GM10847 (cell line): ENCODE data around the gene DCLRE1C.

ENCODE experiments used
- POLR2A ChIP-seq: IDR thresholded peaks from 2 replicates; pipeline ENCODE4 v1.6.1; 2011; ENCODE audit not compliant: insufficient read length; ENCODE audit errors: extremely low read depth

Gene DCLRE1C

DNA sequence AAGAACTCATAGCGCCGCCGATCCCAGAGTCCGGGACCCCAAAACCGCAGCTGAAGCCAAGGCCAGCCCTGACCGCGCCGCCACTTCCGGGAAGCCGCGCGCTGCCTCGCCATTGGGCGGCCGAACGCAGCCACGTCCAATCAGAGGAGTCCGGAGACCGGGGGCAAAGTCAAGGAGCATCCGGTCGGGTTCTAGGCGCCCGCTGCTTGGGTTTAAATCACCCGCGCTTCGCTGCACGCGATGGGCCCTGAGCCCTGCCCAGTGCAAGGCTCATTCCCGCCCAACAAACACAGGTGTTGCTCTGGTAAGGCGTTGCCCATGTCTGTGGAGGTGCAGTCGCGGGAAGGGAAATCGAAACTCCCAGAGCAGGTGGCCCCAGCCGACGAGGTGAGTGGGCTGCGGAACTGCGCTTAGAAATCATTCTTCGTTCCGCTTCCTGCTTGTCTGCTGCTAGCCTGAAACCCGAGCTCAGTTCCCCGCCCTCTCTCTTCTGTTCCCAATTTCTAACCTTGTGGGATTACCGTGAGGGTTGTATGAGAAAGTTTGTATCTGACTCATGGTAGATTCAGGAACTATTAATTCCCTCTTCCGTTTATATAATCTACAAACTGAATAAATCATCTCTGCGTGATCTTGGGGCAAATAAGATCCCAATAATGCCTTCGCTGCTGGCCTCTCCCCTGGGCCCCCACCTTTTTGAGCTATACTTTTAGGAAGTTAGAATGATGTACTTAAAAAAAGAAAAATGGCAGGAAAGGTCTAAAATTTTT lies at the start of gene DCLRE1C:
TSS of gene DCLRE1C (minus strand) at position 96 of the 770 bp plus-strand sequence. CDS start at position 10, 86 bp downstream.
- peak; percentile 43 for TF ChIP-seq POLR2A

DNA sequence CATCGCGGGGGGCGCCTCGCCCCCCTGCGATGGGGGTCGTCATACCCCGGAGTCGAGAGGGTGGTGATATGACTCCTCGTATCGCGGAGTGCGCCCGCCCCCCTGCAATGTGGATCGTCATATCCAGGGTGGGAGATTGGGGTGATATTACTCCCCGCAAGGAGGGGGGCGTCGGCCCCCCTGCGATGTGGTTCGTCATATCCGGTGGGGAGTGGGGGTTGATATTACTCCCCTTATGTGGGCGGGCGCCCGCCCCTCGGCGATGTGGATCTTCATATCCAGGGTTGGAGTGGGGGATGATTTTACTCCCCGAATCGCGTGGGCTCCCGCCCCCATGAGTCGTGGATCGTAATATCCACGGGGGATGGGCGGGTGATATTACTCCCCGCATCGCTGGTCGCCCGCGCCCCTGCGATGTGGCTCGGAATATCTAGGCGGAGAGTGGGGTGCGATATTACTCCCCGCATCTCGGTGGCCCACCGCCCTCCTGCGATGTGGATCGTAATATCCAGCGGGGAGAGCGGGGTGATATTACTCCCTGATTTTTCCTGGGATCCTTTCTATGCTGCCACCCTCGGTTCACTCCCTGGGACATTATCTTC lies 42.2 kb upstream of the DCLRE1C start:
- no peak for TF ChIP-seq POLR2A

DNA sequence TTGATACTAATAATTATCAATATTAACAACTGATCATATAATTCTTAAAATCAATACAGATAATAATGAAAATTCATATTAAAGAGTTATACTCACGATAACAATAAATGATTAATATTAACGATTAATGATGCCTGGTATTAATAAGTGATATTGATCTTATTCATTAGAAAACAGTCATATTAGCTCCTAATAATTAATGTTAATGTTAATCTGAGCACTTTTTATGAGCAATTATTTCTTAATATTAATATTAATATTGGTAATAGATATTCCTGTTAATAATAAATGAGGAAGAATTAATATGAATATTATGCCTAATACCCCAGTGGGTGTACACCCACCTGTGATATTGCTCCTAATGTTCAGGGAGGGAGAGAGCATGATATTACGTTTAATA lies 28.8 kb upstream of the DCLRE1C start:
- TF ChIP-seq POLR2A = no peak

DNA sequence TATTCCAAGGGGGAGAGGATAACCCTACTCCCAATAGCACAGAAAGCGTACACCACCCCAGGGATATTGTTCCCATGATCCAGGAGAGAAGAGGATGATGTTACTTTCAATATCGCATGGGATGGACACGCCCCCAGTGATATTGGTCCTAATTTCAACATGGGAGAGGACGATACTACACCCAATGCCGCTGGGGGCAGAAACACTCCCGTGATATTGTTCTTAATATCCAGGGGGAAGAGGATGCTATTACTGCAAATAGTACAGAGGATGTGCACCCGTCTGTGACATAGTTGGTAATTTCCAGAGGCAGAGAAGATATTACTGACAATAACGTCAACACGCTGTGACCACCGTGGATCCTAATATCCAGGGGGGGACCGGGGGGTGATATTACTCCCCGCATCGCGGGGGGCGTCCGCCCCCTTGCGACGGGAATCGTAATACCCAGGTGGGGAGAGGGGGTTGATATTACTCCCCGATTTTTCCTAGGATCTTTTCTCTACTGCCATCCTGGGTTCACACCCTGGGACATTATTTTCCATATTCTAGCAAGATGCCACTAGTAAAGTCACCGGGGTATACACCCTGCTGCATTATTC lies 21.9 kb upstream of the DCLRE1C start:
- TF ChIP-seq POLR2A = no peak

DNA sequence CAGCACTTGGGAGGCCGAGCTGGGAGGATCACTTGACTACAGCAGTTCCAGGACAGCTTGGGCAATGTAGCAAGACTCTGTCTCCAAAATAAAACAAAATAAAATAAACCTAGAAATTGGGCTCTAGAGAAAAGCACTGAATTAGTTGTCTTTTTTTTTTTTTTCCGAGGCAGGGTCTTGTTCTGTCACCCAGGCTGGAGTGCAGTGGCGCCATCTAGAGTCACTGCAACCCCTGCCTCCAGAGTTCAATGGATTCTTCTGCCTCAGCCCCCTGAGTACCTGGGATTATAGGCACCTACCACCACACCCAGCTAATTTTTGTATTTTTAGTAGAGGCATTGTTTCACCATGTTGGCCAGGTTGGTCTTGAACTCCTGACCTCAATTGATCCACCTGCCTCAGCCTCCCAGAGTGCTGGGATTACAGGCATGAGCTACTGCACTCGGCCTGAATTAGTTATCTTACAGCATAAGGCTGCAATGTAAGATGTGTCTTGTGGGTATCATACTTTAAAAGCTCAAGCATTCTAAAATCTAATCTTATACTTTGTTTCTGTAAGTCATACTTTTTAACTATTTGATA lies 18.1 kb upstream of the DCLRE1C start:
- TF ChIP-seq POLR2A = no peak

DNA sequence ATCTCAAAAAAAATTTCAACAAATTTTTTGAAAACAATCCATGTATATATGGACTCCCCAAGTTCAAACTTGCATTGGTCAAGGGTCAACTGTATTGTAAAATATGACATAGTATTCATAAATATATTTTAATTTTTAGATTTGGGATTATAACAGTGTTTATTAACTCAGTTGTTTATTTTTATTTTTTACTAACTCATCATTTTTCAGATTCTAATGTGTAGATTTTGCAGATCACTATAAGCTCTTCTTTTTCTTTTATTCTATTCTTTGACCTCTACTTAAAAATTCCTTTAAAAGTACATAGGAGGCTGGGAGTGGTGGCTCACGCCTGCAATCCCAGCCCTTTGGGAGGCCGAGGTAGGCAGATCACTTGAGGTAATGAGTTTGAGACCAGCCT lies 14.0 kb upstream of the DCLRE1C start:
- no peak for TF ChIP-seq POLR2A

DNA sequence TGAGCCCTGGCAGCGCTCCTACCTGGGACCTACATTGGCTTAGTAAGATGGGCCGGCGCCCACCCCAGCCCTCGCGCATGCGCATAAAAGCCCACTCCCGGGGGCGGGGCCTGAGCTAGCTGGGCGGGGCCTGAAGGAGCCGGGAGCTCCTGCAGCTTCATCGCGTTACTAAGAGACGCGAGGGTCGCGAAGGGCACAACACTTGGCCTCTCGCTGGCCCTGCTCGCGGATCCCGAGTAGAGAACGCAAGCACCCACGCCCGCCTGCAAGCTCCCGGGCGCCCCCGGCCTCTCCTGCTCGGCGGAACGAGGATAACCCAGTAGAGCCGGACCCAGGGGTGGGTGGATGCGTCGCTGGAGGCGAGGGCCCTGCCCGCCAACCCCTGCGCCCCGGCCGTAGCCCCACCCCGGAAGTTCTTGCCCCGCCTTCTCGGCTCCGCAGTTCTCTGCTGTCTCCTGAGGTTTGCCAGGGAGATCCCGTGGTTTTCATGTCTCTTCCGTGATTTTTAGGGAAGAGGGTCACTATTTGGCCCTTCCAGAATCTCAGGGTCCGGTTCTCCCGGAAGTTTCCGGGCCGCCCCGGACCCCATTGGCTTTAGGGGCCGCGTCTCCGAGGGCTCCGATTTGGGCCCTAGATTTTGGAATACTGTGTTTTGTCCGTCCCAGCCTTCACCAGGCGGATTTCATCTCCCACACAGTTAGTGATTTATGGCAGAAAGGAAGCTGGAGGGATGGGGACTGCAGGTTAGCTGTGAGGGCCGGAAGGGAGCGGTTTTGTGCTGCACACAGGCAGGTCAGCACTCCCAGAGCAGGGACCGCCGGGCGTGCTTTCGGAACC lies 5.5 kb upstream of the DCLRE1C start, which contains the start of gene MEIG1:
TSS of gene MEIG1 (plus strand) at position 168 of the 837 bp plus-strand sequence. CDS start 7,081 bp downstream, outside the sequence.
- peak; percentile 49 for TF ChIP-seq POLR2A

DNA sequence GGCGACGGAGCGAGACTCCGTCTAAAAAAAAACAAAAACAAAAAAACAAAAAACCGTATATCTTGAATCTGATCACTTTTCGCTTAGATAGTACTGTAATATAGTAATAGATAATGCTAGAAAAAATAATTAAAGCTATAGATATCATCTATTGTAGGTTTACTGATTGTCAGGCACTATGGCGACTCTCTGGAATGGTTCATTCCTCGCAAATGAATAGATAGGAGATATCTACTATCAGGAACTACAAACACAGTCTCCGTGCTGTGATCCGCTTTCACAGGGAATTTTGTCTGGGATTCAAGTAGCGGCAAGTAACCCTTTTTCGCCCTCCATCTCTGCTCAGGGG lies 5.0 kb upstream of the DCLRE1C start:
- TF ChIP-seq POLR2A = no peak

DNA sequence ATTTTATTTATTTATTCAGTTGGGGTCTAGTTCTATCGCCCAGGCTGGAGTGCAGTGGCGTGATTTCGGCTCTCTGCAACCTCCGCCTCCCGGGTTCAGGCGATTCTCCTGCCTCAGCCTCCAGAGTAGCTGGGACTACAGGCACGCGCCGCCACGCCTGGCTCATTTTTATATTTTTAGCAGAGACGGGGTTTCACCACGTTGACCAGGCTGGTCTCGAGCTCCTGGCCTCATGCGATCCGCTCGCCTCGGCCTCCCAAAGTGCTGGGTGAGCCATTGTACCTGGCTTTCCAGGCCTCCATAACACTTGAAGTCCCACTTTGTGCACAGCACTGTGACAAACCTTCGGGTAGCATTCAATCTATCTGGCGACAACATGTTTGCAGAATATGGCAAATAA lies 1.0 kb upstream of the DCLRE1C start:
- TF ChIP-seq POLR2A = no peak

DNA sequence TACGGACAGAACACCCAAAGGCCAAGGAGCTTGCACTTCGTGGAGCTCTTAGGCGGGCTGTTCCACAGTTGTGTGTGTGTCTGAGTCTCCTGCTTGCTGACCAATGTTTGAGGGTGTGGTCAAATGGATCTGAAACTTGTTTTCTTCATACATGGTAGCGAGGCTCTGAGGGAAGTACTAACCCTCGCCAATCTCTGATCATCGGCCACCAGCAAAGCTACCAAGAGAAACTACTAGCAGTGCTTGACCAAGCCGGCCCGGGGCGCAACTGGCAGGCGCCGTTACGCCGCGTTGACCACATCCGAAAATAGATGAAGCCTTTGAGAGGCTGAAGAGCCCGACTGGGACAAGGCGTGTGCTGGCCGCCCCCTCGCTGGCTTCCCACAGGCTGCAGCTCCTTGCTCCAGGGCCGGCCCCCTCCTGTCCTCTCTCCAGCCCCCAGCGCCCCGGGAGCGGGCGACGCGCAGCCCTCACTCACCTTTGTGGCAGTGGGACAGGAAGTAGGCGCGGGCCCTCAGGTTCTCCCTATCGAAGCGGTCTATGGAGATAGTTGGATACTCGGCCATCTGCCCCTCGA lies 384 bp downstream of the DCLRE1C start:
- peak; percentile 12 for TF ChIP-seq POLR2A

DNA sequence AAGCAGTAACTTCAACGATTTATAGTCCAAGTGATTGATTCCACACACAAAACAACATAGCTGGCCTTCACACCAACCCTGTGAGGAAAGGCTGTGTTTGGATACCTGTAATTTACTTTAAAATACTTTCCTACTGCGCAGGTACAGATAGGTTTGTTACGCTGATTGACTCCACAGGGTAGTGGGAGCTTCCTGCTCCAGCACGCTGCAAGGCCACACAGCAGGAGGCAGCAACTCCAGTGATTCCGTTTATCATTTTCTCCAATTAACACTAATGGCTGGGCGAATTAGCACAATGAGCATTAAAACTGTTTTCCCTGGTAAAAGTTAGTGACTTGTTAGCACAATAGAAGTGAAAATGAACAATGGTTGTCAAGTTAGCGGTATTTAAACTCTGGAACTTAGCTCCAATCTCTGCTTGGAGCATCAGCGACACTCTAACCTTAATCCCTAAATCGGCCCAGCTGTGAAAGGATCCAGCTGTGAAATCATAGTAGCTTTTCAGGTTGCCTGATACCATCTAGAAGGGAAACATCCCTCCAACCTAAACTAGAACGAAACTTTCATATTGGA lies 959 bp downstream of the DCLRE1C start:
- TF ChIP-seq POLR2A = no peak

DNA sequence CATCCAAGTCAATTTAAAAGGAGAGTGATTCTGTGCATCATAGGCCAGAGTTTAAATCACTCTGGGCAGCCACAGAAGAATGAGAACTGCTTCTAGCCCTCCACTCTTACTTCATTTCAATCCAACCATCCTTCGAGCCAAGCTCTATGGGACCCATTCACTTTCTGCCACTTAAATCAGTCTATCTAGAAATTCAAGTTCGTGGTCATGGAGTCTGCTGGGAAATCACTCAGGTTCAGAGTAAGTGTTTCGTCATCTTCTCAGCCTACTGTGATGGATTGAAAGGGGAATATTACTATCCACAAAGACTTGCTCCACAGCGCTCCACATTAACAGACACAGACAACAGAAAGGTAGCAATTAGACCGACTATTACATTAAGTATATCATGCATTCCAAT lies 4.6 kb downstream of the DCLRE1C start:
- no peak for TF ChIP-seq POLR2A

DNA sequence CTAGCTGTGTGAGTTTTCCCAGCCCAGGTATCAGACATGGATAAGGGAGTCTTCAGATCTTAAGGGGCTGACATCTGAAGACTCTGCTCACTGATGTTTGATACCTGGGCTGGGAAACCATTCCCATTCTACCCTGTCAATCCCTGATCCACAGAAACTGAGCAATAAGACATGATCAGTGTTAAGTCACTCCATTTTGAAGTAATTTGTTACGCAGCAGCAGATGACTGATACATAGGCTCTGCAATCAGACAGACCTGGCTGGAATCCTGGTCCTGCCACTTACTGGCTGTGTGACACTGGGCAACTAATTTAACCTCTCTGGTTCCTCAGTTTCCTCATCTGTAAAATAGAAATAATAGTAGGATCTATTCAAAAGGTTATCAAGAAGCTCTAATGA lies 6.6 kb downstream of the DCLRE1C start:
- no peak for TF ChIP-seq POLR2A

DNA sequence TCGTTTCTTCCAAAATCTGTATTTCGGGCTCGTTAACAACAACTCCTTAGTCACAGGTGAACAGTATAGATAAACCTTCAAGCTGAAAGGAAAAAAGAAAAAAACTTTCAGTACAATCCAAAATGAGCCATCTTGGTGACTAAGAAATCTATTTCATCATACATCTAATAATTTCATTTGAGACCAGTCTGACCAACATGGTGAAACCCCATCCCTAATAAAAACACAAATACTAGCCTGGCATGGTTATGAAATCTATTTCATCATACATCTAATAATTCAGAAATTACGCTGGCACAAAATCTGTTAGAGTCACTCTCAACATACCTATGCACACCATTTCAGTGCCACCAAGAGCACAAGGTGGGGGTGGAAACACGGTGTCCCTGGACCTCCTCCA lies 8.8 kb downstream of the DCLRE1C start:
- no peak for TF ChIP-seq POLR2A
